ENCODE measurements around the gene FAM240B.

DNA sequence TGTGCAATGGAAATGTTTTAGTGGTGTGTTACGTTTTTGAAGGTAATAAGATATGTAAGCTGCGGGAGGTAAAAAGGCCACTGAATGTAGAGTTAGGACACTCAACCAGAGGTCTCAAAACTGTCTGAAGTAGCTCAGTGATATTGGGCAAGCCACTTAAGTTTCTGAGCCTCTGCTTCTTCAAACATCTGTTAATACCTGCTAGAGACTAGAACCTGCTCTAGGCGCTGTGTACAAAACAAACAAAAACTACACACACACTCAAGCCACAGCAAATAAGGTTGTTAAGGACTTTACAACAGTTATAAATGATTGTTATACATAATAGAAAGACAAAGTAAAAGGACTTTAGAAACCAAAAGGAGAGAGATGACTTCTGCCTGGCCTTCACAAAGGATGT, 24.6 kb upstream of the FAM240B start:
- TF ChIP-seq, protein P1, sequence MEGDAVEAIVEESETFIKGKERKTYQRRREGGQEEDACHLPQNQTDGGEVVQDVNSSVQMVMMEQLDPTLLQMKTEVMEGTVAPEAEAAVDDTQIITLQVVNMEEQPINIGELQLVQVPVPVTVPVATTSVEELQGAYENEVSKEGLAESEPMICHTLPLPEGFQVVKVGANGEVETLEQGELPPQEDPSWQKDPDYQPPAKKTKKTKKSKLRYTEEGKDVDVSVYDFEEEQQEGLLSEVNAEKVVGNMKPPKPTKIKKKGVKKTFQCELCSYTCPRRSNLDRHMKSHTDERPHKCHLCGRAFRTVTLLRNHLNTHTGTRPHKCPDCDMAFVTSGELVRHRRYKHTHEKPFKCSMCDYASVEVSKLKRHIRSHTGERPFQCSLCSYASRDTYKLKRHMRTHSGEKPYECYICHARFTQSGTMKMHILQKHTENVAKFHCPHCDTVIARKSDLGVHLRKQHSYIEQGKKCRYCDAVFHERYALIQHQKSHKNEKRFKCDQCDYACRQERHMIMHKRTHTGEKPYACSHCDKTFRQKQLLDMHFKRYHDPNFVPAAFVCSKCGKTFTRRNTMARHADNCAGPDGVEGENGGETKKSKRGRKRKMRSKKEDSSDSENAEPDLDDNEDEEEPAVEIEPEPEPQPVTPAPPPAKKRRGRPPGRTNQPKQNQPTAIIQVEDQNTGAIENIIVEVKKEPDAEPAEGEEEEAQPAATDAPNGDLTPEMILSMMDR (conservative IDR thresholded peaks at IDR 0.05 in 1 of 2, IDR thresholded peaks at IDR 0.05 in 1 of 2; ENCODE audit: extremely low read depth in 1 of 2, insufficient read depth in 1 of 2, low read depth in 1 of 2, low read length in 2 of 2), result no peak
- no peak for TF ChIP-seq EZH2 (IDR thresholded peaks at IDR 0.05; ENCODE audit: borderline replicate concordance, low read length)
